ENCODE results near the gene SFSWAP.

GRCh38 chr12:131843527-131843926 lies 132.6 kb downstream of the SFSWAP start:
- TF ChIP-seq EP300 (IDR thresholded peaks at IDR 0.05; ENCODE audit: borderline replicate concordance in 1 of 2, low read depth in 2 of 2, low read length in 2 of 2): no peak
- TF ChIP-seq RNF2 (IDR thresholded peaks at IDR 0.05; ENCODE audit: borderline replicate concordance, low read depth, low read length, missing control alignments, poor library complexity, severe bottlenecking): no peak
- TF ChIP-seq, protein P1, sequence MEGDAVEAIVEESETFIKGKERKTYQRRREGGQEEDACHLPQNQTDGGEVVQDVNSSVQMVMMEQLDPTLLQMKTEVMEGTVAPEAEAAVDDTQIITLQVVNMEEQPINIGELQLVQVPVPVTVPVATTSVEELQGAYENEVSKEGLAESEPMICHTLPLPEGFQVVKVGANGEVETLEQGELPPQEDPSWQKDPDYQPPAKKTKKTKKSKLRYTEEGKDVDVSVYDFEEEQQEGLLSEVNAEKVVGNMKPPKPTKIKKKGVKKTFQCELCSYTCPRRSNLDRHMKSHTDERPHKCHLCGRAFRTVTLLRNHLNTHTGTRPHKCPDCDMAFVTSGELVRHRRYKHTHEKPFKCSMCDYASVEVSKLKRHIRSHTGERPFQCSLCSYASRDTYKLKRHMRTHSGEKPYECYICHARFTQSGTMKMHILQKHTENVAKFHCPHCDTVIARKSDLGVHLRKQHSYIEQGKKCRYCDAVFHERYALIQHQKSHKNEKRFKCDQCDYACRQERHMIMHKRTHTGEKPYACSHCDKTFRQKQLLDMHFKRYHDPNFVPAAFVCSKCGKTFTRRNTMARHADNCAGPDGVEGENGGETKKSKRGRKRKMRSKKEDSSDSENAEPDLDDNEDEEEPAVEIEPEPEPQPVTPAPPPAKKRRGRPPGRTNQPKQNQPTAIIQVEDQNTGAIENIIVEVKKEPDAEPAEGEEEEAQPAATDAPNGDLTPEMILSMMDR (IDR thresholded peaks at IDR 0.05; ENCODE audit: control extremely low read depth in 1 of 3, insufficient read depth in 1 of 3, low read depth in 1 of 3, low read length in 3 of 3): no peak
- no peak for TF ChIP-seq ATF3 (IDR thresholded peaks at IDR 0.05; ENCODE audit: insufficient read depth, low read depth, low read length)
- TF ChIP-seq POLR2AphosphoS5 (IDR thresholded peaks at IDR 0.05; ENCODE audit: low read depth, low read length): no peak
- TF ChIP-seq ATF2 (IDR thresholded peaks at IDR 0.05; ENCODE audit: low read length): no peak
